OCI-LY3 (cell line): ENCODE results near the gene NRROS.

Experiments used
- H2AFZ ChIP-seq: fragments of 200-600, 300-600 bp; shearing (Covaris generic); 2 replicates; pipeline ENCODE4 v1.6.0; 2014; ENCODE audit warnings: antibody characterized with exemption, low read depth, low read length
- H3K27ac ChIP-seq: fragments of 200-600, 300-600 bp; sonication (generic); 2 replicates; pipeline ENCODE4 v1.5.1; 2014; ENCODE audit warnings: mild to moderate bottlenecking, low read length, moderate library complexity, mixed read lengths
- H3K27me3 ChIP-seq: fragments of 200-600, 300-600 bp; sonication (generic); 2 replicates; pipeline ENCODE4 v1.6.1; 2014; ENCODE audit warnings: low read depth, low read length, mixed read lengths
- H3K36me3 ChIP-seq: fragments of 200-600, 300-600 bp; sonication (generic); replicated peaks from 2 replicates; pipeline ENCODE3; 2014; ENCODE audit warnings: low read depth, low read length, mixed read lengths
- H3K4me1 ChIP-seq: fragments of 300-600, 200-600 bp; sonication (generic); 2 replicates; pipeline ENCODE4 v1.6.1; 2014; ENCODE audit warnings: low read length, mixed read lengths
- H3K4me2 ChIP-seq: fragments of 200-600, 300-600 bp; sonication (generic); 2 replicates; pipeline ENCODE4 v1.6.1; 2014; ENCODE audit warnings: low read length, mixed read lengths
- H3K4me3 ChIP-seq: fragments of 300-600, 200-600 bp; sonication (generic); 2 replicates; pipeline ENCODE4 v1.5.1; 2014; ENCODE audit warnings: antibody characterized with exemption, mild to moderate bottlenecking, low read length, moderate library complexity
- H3K79me2 ChIP-seq: fragments of 300-600, 200-600 bp; shearing (Covaris generic); 2 replicates; pipeline ENCODE4 v1.6.1; 2014; ENCODE audit warnings: mild to moderate bottlenecking, low read length, mixed read lengths
- H3K9ac ChIP-seq: fragments of 300-600, 200-600 bp; shearing (Covaris generic); 2 replicates; pipeline ENCODE4 v1.6.0; 2014; ENCODE audit warnings: mild to moderate bottlenecking, low read length, moderate library complexity
- H3K9me3 ChIP-seq: fragments of 200-600, 300-600 bp; shearing (Covaris generic); 2 replicates; pipeline ENCODE4 v1.6.1; 2014; ENCODE audit warnings: low read length, mixed read lengths; ENCODE audit not compliant: insufficient read depth
- H4K20me1 ChIP-seq: fragments of 200-600, 300-600 bp; sonication (generic); 2 replicates; pipeline ENCODE4 v1.6.1; 2016; ENCODE audit warnings: low read length, mixed read lengths; ENCODE audit not compliant: insufficient read depth
- CTCF ChIP-seq: fragments of 200-600, 300-600 bp; sonication (generic); IDR thresholded peaks from 2 replicates; pipeline ENCODE4 v1.5.1; 2014; ENCODE audit warnings: antibody characterized with exemption, low read length, low read depth
- EZH2phosphoT487 ChIP-seq: fragments of 200-600 bp; shearing (Covaris generic); IDR thresholded peaks from 2 replicates; pipeline ENCODE4 v1.6.1; 2018; ENCODE audit warnings: antibody characterized with exemption, mixed run types, low read depth

The NRROS gene

GRCh38 chr3:196645897-196646665 is 6.6 kb downstream of the NRROS start:
- Histone ChIP-seq H3K9ac (no peak overlapping the region), H3K4me3 (no peak overlapping the region), H3K4me2 (no peak overlapping the region), H3K79me2 (peaks cover 95% of the 10 kb centered on the region), H3K4me1 (peaks cover 71% of the 10 kb centered on the region), H3K9me3 (no peaks in the 10 kb centered on the region), H3K27ac (peak overlapping the region; percentile 98), H4K20me1 (peaks cover 50% of the 10 kb centered on the region), H2AFZ (no peak overlapping the region), H3K27me3 (no peaks in the 10 kb centered on the region), H3K36me3 (peaks cover 68% of the 10 kb centered on the region)
- TF ChIP-seq CTCF, result no peak
- TF ChIP-seq EZH2phosphoT487, result no peak

GRCh38 chr3:196646666-196647216 is 7.2 kb downstream of the NRROS start:
- H3K9ac ChIP-seq, result no peak overlapping the region
- H3K79me2 ChIP-seq, result peaks cover 95% of the 10 kb centered on the region
- H2AFZ ChIP-seq, result no peak overlapping the region
- H3K9me3 ChIP-seq, result no peaks in the 10 kb centered on the region
- H3K4me2 ChIP-seq, result no peak overlapping the region
- no peak for TF ChIP-seq CTCF
- no peak for TF ChIP-seq EZH2phosphoT487
- peaks cover 57% of the 10 kb centered on the region for H4K20me1 ChIP-seq
- no peak overlapping the region for H3K4me3 ChIP-seq
- H3K27ac ChIP-seq, result no peak overlapping the region
- peaks cover 64% of the 10 kb centered on the region for H3K4me1 ChIP-seq
- peaks cover 70% of the 10 kb centered on the region for H3K36me3 ChIP-seq
- no peaks in the 10 kb centered on the region for H3K27me3 ChIP-seq

GRCh38 chr3:196650740-196651311 is 11.3 kb downstream of the NRROS start:
- no peak overlapping the region for H3K27ac ChIP-seq
- no peak overlapping the region for H3K4me2 ChIP-seq
- peaks cover 76% of the 10 kb centered on the region for H3K36me3 ChIP-seq

More at GRCh38 chr3:196650740-196651311, 11.3 kb downstream of the NRROS start:
- Histone ChIP-seq H3K79me2 (peaks cover 97% of the 10 kb centered on the region), H3K9ac (no peak overlapping the region), H4K20me1 (peaks cover 74% of the 10 kb centered on the region), H3K4me3 (no peak overlapping the region), H3K4me1 (peaks cover 32% of the 10 kb centered on the region), H3K9me3 (no peaks in the 10 kb centered on the region), H3K27me3 (no peaks in the 10 kb centered on the region), H2AFZ (no peak overlapping the region)
- no peak for TF ChIP-seq CTCF
- no peak for TF ChIP-seq EZH2phosphoT487
